Neural crest cell (in vitro differentiated cells): ENCODE results near the gene CASKIN1. TPM values are rescaled to one million over a fixed set of nuclear protein-coding genes. Genes with fewer than 3 reads are reported as not detected.
"Not testable (repeated sequence)": the region's sequence is repeated elsewhere in the genome, so short reads cannot be mapped to it uniquely, and the experiment has no call there.

Experiments
- DNase-seq: peaks from one replicate; pipeline ENCODE4 v3.0.0; 2021; ENCODE audit warnings: low read depth, mixed read lengths, low spot score
- H3K27ac Mint-ChIP-seq: one replicate; pipeline ENCODE4 v1.8.0; 2021; ENCODE audit warnings: mild to moderate bottlenecking, mixed read lengths; ENCODE audit not compliant: unreplicated experiment
- H3K27me3 Mint-ChIP-seq: 2 replicates; pipeline ENCODE4 v1.8.0; 2021; ENCODE audit warnings: low read depth, mild to moderate bottlenecking, mixed read lengths
- H3K36me3 Mint-ChIP-seq: 2 replicates; pipeline ENCODE4 v1.8.0; 2021; ENCODE audit warnings: low read depth, mild to moderate bottlenecking, mixed read lengths
- H3K4me1 Mint-ChIP-seq: 2 replicates; pipeline ENCODE4 v1.8.0; 2021; ENCODE audit warnings: mixed read lengths
- H3K4me3 Mint-ChIP-seq: one replicate; pipeline ENCODE4 v1.8.0; 2021; ENCODE audit warnings: mild to moderate bottlenecking, mixed read lengths
- H3K9me3 Mint-ChIP-seq: 2 replicates; pipeline ENCODE4 v1.8.0; 2021; ENCODE audit warnings: mixed read lengths
- microRNA-seq: library from miRNA; unstranded; fragments of <30 nt; microRNA quantifications from one replicate; pipeline ENCODE4, GENCODE V29; 2020
- total RNA-seq: library from RNA; stranded (reverse); gene quantifications from 2 replicates; pipeline ENCODE4 v1.2.1, GENCODE V29; 2021

Gene CASKIN1
- total RNA-seq, 1 donor from 2014 or later = 20.2 TPM

GRCh38 chr16:2127630-2128280 lies 68.7 kb downstream of the CASKIN1 start:
- not testable (repeated sequence) for H3K9me3 Mint-ChIP-seq, H3K36me3 Mint-ChIP-seq, H3K27me3 Mint-ChIP-seq, H3K4me3 Mint-ChIP-seq, H3K27ac Mint-ChIP-seq, DNase-seq
- H3K4me1 Mint-ChIP-seq = peaks cover 19% of the 10 kb centered on the region

Small RNA genes lying within 50 kb of the gene (microRNA-seq; reads per million reads assigned to microRNA genes)
- gene MIR3180-5 (not detected), gene MIR4516 (not detected)

Other genes starting within 250 kb of the CASKIN1 start
- gene RPL3L, start 241.9 kb downstream of the CASKIN1 start, total RNA-seq = not detected in 2 replicates
- 128 TPM in 2 replicates for gene NDUFB10, start 237.1 kb downstream of the CASKIN1 start, total RNA-seq
- 3,479 and 3,508 TPM in 2 replicates for gene RPS2, start 231.8 kb downstream of the CASKIN1 start, total RNA-seq
- gene RNF151, start 229.7 kb downstream of the CASKIN1 start, total RNA-seq = not detected in 2 replicates
- 39.5 and 39.6 TPM in 2 replicates for gene TBL3, start 224.6 kb downstream of the CASKIN1 start, total RNA-seq
- 0.63 and 0.75 TPM in 2 replicates for gene NOXO1, start 215.1 kb downstream of the CASKIN1 start, total RNA-seq
- 42.5 and 43.3 TPM in 2 replicates for gene GFER, start 212.4 kb downstream of the CASKIN1 start, total RNA-seq
- 2.1 and 2.2 TPM in 2 replicates for gene SYNGR3, start 206.6 kb downstream of the CASKIN1 start, total RNA-seq
- gene ZNF598, start 186.8 kb downstream of the CASKIN1 start, total RNA-seq = 55.7 and 62.5 TPM in 2 replicates
- 0.82 and 1.3 TPM in 2 replicates for gene NPW, start 176.8 kb downstream of the CASKIN1 start, total RNA-seq
- 7.6 and 8.1 TPM in 2 replicates for gene NHERF2, start 169.7 kb downstream of the CASKIN1 start, total RNA-seq
- 50.7 and 51.9 TPM in 2 replicates for gene NTHL1, start 148.8 kb downstream of the CASKIN1 start, total RNA-seq
- 175 and 180 TPM in 2 replicates for gene TSC2, start 148.6 kb downstream of the CASKIN1 start, total RNA-seq
- gene PKD1, start 60.7 kb downstream of the CASKIN1 start, total RNA-seq = 108 and 115 TPM in 2 replicates
- 0.64 and 0.98 TPM in 2 replicates for gene RAB26, start 48.0 kb downstream of the CASKIN1 start, total RNA-seq
- 82.2 and 85.5 TPM in 2 replicates for gene TRAF7, start 40.8 kb downstream of the CASKIN1 start, total RNA-seq
- 68.1 and 69.2 TPM in 2 replicates for gene MLST8, start 8.8 kb upstream of the CASKIN1 start, total RNA-seq
- gene BRICD5, start 14.3 kb upstream of the CASKIN1 start, total RNA-seq = 31.2 and 32.0 TPM in 2 replicates
- gene PGP, start 18.2 kb upstream of the CASKIN1 start, total RNA-seq = 47.3 and 50.2 TPM in 2 replicates
- gene E4F1, start 27.0 kb upstream of the CASKIN1 start, total RNA-seq = 37.5 and 38.9 TPM in 2 replicates
- 1.6 and 2.6 TPM in 2 replicates for gene DNASE1L2, start 39.8 kb upstream of the CASKIN1 start, total RNA-seq
- 71.9 and 79.2 TPM in 2 replicates for gene ECI1, start 55.0 kb upstream of the CASKIN1 start, total RNA-seq
- 390 and 420 TPM in 2 replicates for gene RNPS1, start 71.5 kb upstream of the CASKIN1 start, total RNA-seq
- 19.6 TPM in 2 replicates for gene ABCA3, start 144.1 kb upstream of the CASKIN1 start, total RNA-seq
- gene CCNF, start 232.8 kb upstream of the CASKIN1 start, total RNA-seq = 66.1 and 67.5 TPM in 2 replicates